ENCODE measurements around the gene SLC1A6. TPM values are rescaled to one million over a fixed set of nuclear protein-coding genes. Genes with fewer than 3 reads are reported as not detected.

The SLC1A6 gene
- total and polyA plus RNA-seq, 9 of the 15 experiments (the other 6 are each of a cell fraction or from before 2014, with no cell fraction given) = not detected

- TF ChIP-seq ATF3 (IDR thresholded peaks at IDR 0.05) (peak; percentile 79), ATF3 (CRISPR knock-in tag; conservative IDR thresholded peaks at IDR 0.05) (no peak), FOSL1 (tag; conservative IDR thresholded peaks at IDR 0.05) (no peak), NRF1 (conservative IDR thresholded peaks at IDR 0.05 in 1 of 2, IDR thresholded peaks at IDR 0.05 in 1 of 2) (no peak), ZNF24 (IDR thresholded peaks at IDR 0.05) (no peak), NBN (IDR thresholded peaks at IDR 0.05; ENCODE audit: low read depth) (no peak), LCOR (CRISPR knock-in tag; IDR thresholded peaks at IDR 0.05) (no peak), ZNF444 (CRISPR knock-in tag; IDR thresholded peaks at IDR 0.05) (no peak), ETV5 (CRISPR knock-in tag; IDR thresholded peaks at IDR 0.05; ENCODE audit: low read depth) (no peak), GTF2E2 (tag; IDR thresholded peaks at IDR 0.05) (no peak), MTA1 (IDR thresholded peaks at IDR 0.05; ENCODE audit: borderline replicate concordance) (no peak), CEBPB (tag; IDR thresholded peaks at IDR 0.05) (peak; percentile 68), GTF2B (IDR thresholded peaks at IDR 0.05; ENCODE audit: extremely low read depth, insufficient read length) (no peak)
These were observed 77.9 kb downstream of the SLC1A6 start (continued) for GRCh38 chr19:14901675-14902260.

Other genes starting within 250 kb of the SLC1A6 start
Only the 7 nearest of the 10 such genes appear.
- not detected in 2 replicates for gene OR7A5, start 144.7 kb downstream of the SLC1A6 start, total RNA-seq (2014; rRNA removed)
- not detected in 2 replicates for gene OR7A5, start 144.7 kb downstream of the SLC1A6 start, total RNA-seq (2014; rRNA removed; fragmentation: Illumina TruSeq; extraction: Trizol)
- not detected in 2 replicates for gene OR7A5, start 144.7 kb downstream of the SLC1A6 start, total RNA-seq (2015; rRNA removed; fragmentation: Illumina TruSeq; extraction: Trizol)
- not detected in 2 replicates for gene OR7A5, start 144.7 kb downstream of the SLC1A6 start, total RNA-seq (2021)
- not detected in 2 replicates for gene OR7A5, start 144.7 kb downstream of the SLC1A6 start, polyA plus RNA-seq (2011; rRNA removed)
- not detected in 2 replicates for gene OR7A5, start 144.7 kb downstream of the SLC1A6 start, polyA plus RNA-seq (2014; fragmentation: Illumina TruSeq; extraction: Trizol)
- not detected for gene OR7A5, start 144.7 kb downstream of the SLC1A6 start, polyA plus RNA-seq (2014; fragmentation: Nextera tagmentation; extraction: Ambion mirVana)
- not detected in 2 replicates for gene OR7A5, start 144.7 kb downstream of the SLC1A6 start, polyA plus RNA-seq (2014; rRNA removed)
- not detected in 2 replicates for gene OR7A10, start 130.9 kb downstream of the SLC1A6 start, total RNA-seq (2014; rRNA removed)
- gene OR7A10, start 130.9 kb downstream of the SLC1A6 start, total RNA-seq (2014; rRNA removed; fragmentation: Illumina TruSeq; extraction: Trizol) = not detected in 2 replicates
- gene OR7A10, start 130.9 kb downstream of the SLC1A6 start, total RNA-seq (2015; rRNA removed; fragmentation: Illumina TruSeq; extraction: Trizol) = not detected in 2 replicates
- gene OR7A10, start 130.9 kb downstream of the SLC1A6 start, total RNA-seq (2021) = not detected in 2 replicates
- gene OR7A10, start 130.9 kb downstream of the SLC1A6 start, polyA plus RNA-seq (2011; rRNA removed) = not detected in 2 replicates
- not detected in 2 replicates for gene OR7A10, start 130.9 kb downstream of the SLC1A6 start, polyA plus RNA-seq (2014; fragmentation: Illumina TruSeq; extraction: Trizol)
- not detected for gene OR7A10, start 130.9 kb downstream of the SLC1A6 start, polyA plus RNA-seq (2014; fragmentation: Nextera tagmentation; extraction: Ambion mirVana)
- not detected in 2 replicates for gene OR7A10, start 130.9 kb downstream of the SLC1A6 start, polyA plus RNA-seq (2014; rRNA removed)
- gene OR7A17, start 93.7 kb downstream of the SLC1A6 start, total RNA-seq (2014; rRNA removed) = not detected in 2 replicates
- not detected in 2 replicates for gene OR7A17, start 93.7 kb downstream of the SLC1A6 start, total RNA-seq (2014; rRNA removed; fragmentation: Illumina TruSeq; extraction: Trizol)
- not detected in 2 replicates for gene OR7A17, start 93.7 kb downstream of the SLC1A6 start, total RNA-seq (2015; rRNA removed; fragmentation: Illumina TruSeq; extraction: Trizol)
- not detected in 2 replicates for gene OR7A17, start 93.7 kb downstream of the SLC1A6 start, total RNA-seq (2021)
- not detected in 2 replicates for gene OR7A17, start 93.7 kb downstream of the SLC1A6 start, polyA plus RNA-seq (2011; rRNA removed)
- gene OR7A17, start 93.7 kb downstream of the SLC1A6 start, polyA plus RNA-seq (2014; fragmentation: Illumina TruSeq; extraction: Trizol) = not detected in 2 replicates
- gene OR7A17, start 93.7 kb downstream of the SLC1A6 start, polyA plus RNA-seq (2014; fragmentation: Nextera tagmentation; extraction: Ambion mirVana) = not detected
- gene OR7A17, start 93.7 kb downstream of the SLC1A6 start, polyA plus RNA-seq (2014; rRNA removed) = not detected in 2 replicates
- gene OR7C2, start 38.4 kb downstream of the SLC1A6 start, total RNA-seq (2014; rRNA removed) = not detected in 2 replicates
- not detected in 2 replicates for gene OR7C2, start 38.4 kb downstream of the SLC1A6 start, total RNA-seq (2014; rRNA removed; fragmentation: Illumina TruSeq; extraction: Trizol)
- not detected in 2 replicates for gene OR7C2, start 38.4 kb downstream of the SLC1A6 start, total RNA-seq (2015; rRNA removed; fragmentation: Illumina TruSeq; extraction: Trizol)
- gene OR7C2, start 38.4 kb downstream of the SLC1A6 start, total RNA-seq (2021) = not detected in 2 replicates
- gene OR7C2, start 38.4 kb downstream of the SLC1A6 start, polyA plus RNA-seq (2011; rRNA removed) = not detected in 2 replicates
- gene OR7C2, start 38.4 kb downstream of the SLC1A6 start, polyA plus RNA-seq (2014; fragmentation: Illumina TruSeq; extraction: Trizol) = not detected in 2 replicates
- gene OR7C2, start 38.4 kb downstream of the SLC1A6 start, polyA plus RNA-seq (2014; fragmentation: Nextera tagmentation; extraction: Ambion mirVana) = not detected
- gene OR7C2, start 38.4 kb downstream of the SLC1A6 start, polyA plus RNA-seq (2014; rRNA removed) = not detected in 2 replicates
- not detected in 2 replicates for gene CASP14, start 69.6 kb upstream of the SLC1A6 start, total RNA-seq (2014; rRNA removed)
- gene CASP14, start 69.6 kb upstream of the SLC1A6 start, total RNA-seq (2014; rRNA removed; fragmentation: Illumina TruSeq; extraction: Trizol) = not detected in 2 replicates
- not detected in 2 replicates for gene CASP14, start 69.6 kb upstream of the SLC1A6 start, total RNA-seq (2015; rRNA removed; fragmentation: Illumina TruSeq; extraction: Trizol)
- not detected in 2 replicates for gene CASP14, start 69.6 kb upstream of the SLC1A6 start, total RNA-seq (2021)
- gene CASP14, start 69.6 kb upstream of the SLC1A6 start, polyA plus RNA-seq (2011; rRNA removed) = not detected in 2 replicates
- not detected in 2 replicates for gene CASP14, start 69.6 kb upstream of the SLC1A6 start, polyA plus RNA-seq (2014; fragmentation: Illumina TruSeq; extraction: Trizol)
- gene CASP14, start 69.6 kb upstream of the SLC1A6 start, polyA plus RNA-seq (2014; fragmentation: Nextera tagmentation; extraction: Ambion mirVana) = not detected
- not detected in 2 replicates for gene CASP14, start 69.6 kb upstream of the SLC1A6 start, polyA plus RNA-seq (2014; rRNA removed)
- gene OR1I1, start 102.3 kb upstream of the SLC1A6 start, total RNA-seq (2014; rRNA removed) = not detected in 2 replicates
- gene OR1I1, start 102.3 kb upstream of the SLC1A6 start, total RNA-seq (2014; rRNA removed; fragmentation: Illumina TruSeq; extraction: Trizol) = not detected in 2 replicates
- not detected in 2 replicates for gene OR1I1, start 102.3 kb upstream of the SLC1A6 start, total RNA-seq (2015; rRNA removed; fragmentation: Illumina TruSeq; extraction: Trizol)
- not detected in 2 replicates for gene OR1I1, start 102.3 kb upstream of the SLC1A6 start, total RNA-seq (2021)
- not detected in 2 replicates for gene OR1I1, start 102.3 kb upstream of the SLC1A6 start, polyA plus RNA-seq (2011; rRNA removed)
- not detected in 2 replicates for gene OR1I1, start 102.3 kb upstream of the SLC1A6 start, polyA plus RNA-seq (2014; fragmentation: Illumina TruSeq; extraction: Trizol)
- gene OR1I1, start 102.3 kb upstream of the SLC1A6 start, polyA plus RNA-seq (2014; fragmentation: Nextera tagmentation; extraction: Ambion mirVana) = not detected
- not detected in 2 replicates for gene OR1I1, start 102.3 kb upstream of the SLC1A6 start, polyA plus RNA-seq (2014; rRNA removed)
- gene SYDE1, start 127.5 kb upstream of the SLC1A6 start, total RNA-seq (2014; rRNA removed) = not detected in 2 replicates
- gene SYDE1, start 127.5 kb upstream of the SLC1A6 start, total RNA-seq (2014; rRNA removed; fragmentation: Illumina TruSeq; extraction: Trizol) = not detected in 2 replicates
- not detected in 2 replicates for gene SYDE1, start 127.5 kb upstream of the SLC1A6 start, total RNA-seq (2015; rRNA removed; fragmentation: Illumina TruSeq; extraction: Trizol)
- gene SYDE1, start 127.5 kb upstream of the SLC1A6 start, total RNA-seq (2021) = 0.04 and 0.07 TPM in 2 replicates
- not detected in 2 replicates for gene SYDE1, start 127.5 kb upstream of the SLC1A6 start, polyA plus RNA-seq (2011; rRNA removed)
- gene SYDE1, start 127.5 kb upstream of the SLC1A6 start, polyA plus RNA-seq (2014; fragmentation: Illumina TruSeq; extraction: Trizol) = not detected in 2 replicates
- gene SYDE1, start 127.5 kb upstream of the SLC1A6 start, polyA plus RNA-seq (2014; fragmentation: Nextera tagmentation; extraction: Ambion mirVana) = not detected
- gene SYDE1, start 127.5 kb upstream of the SLC1A6 start, polyA plus RNA-seq (2014; rRNA removed) = 0.03 TPM in 1 of 2 replicates, not detected in the other